SU-DHL-6 (cell line): ENCODE results near the gene NCKAP5.

Source experiments
- H2AFZ ChIP-seq: fragments of 200-600 bp; sonication (generic); 2 replicates; pipeline ENCODE4 v1.6.1; 2014; ENCODE audit warnings: low read depth, mild to moderate bottlenecking, moderate library complexity, mixed read lengths, antibody characterized with exemption, low read length; ENCODE audit not compliant: severe bottlenecking
- H3F3A ChIP-seq: fragments of 200-600 bp; shearing (Covaris generic); 2 replicates; pipeline ENCODE4 v1.6.0; 2016; ENCODE audit warnings: antibody characterized with exemption, mild to moderate bottlenecking; ENCODE audit not compliant: insufficient read depth
- H3K27ac ChIP-seq: fragments of 200-600 bp; sonication (generic); 2 replicates; pipeline ENCODE4 v1.5.1; 2016; ENCODE audit warnings: low read depth, mild to moderate bottlenecking, low read length, moderate library complexity, mixed read lengths
- H3K27me3 ChIP-seq: fragments of 200-600 bp; sonication (generic), shearing (Covaris generic); 2 replicates; pipeline ENCODE4 v1.6.0; 2014; ENCODE audit warnings: mild to moderate bottlenecking, low read length
- H3K36me3 ChIP-seq: fragments of 200-600 bp; sonication (generic); 2 replicates; pipeline ENCODE4 v1.6.1; 2014; ENCODE audit warnings: mild to moderate bottlenecking, low read length, mixed read lengths
- H3K4me2 ChIP-seq: fragments of 300-600, 200-600 bp; shearing (Covaris generic), sonication (generic); 2 replicates; pipeline ENCODE4 v1.6.0; 2014; ENCODE audit warnings: low read length, low read depth, mild to moderate bottlenecking; ENCODE audit not compliant: poor library complexity, severe bottlenecking
- H3K4me3 ChIP-seq: fragments of 200-600 bp; sonication (generic); 2 replicates; pipeline ENCODE4 v1.5.1; 2014; ENCODE audit warnings: antibody characterized with exemption, low read length, mild to moderate bottlenecking, mixed read lengths; ENCODE audit not compliant: insufficient read depth, poor library complexity, severe bottlenecking
- H3K79me2 ChIP-seq: fragments of 200-600 bp; sonication (generic); 2 replicates; pipeline ENCODE4 v1.6.1; 2014; ENCODE audit warnings: mild to moderate bottlenecking, low read length, moderate library complexity; ENCODE audit not compliant: insufficient read depth
- H3K9ac ChIP-seq: fragments of 200-600 bp; sonication (generic); 2 replicates; pipeline ENCODE4 v1.7.0; 2014; ENCODE audit warnings: mild to moderate bottlenecking, low read length
- H3K9me2 ChIP-seq: fragments of 200-600 bp; sonication (generic); replicated peaks from 2 replicates; pipeline ENCODE4 v1.6.1; 2014; ENCODE audit warnings: low read length; ENCODE audit not compliant: insufficient read depth
- H3K9me3 ChIP-seq: fragments of 200-600 bp; sonication (generic); 2 replicates; pipeline ENCODE4 v1.6.1; 2014; ENCODE audit warnings: low read length, mixed read lengths; ENCODE audit not compliant: insufficient read depth
- H4K20me1 ChIP-seq: fragments of 200-600 bp; sonication (generic); 2 replicates; pipeline ENCODE4 v1.6.1; 2014; ENCODE audit warnings: low read depth, mild to moderate bottlenecking, antibody characterized with exemption, low read length, moderate library complexity, mixed read lengths
- EZH2phosphoT487 ChIP-seq: fragments of 200-600 bp; sonication (generic), shearing (Covaris generic); conservative IDR thresholded peaks from 2 replicates; pipeline ENCODE4 v1.6.1; 2018; ENCODE audit warnings: mild to moderate bottlenecking, antibody characterized with exemption, low read length, moderate library complexity, mixed read lengths
- TF ChIP-seq, protein P1 (sequence below): fragments of 200-600 bp; sonication (generic); IDR thresholded peaks from one replicate; pipeline ENCODE4 v1.5.1; 2017; ENCODE audit warnings: antibody characterized with exemption, mild to moderate bottlenecking, low read length, moderate library complexity; ENCODE audit not compliant: insufficient read depth, poor library complexity, severe bottlenecking

The NCKAP5 gene

DNA sequence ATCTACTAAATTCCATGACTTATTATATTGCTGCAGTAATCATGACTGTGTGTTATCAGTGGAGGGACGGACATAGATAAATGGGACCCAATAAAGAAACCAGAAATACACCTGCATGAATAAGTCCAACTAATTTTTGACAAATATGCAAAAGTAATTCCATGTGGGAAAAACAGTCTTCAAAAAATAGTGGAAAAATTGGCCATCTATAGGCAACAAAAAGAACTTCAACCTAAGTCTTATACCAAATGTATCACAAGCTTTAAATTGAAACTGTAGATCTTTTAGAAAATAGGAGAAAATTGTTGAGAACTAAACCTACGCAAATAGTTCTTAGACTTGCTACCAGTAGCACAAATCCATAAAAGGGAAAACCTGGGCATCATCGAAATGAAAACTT is 376.2 kb downstream of the NCKAP5 start:
- no peaks in the 10 kb centered on the region for H3K27me3 ChIP-seq

DNA sequence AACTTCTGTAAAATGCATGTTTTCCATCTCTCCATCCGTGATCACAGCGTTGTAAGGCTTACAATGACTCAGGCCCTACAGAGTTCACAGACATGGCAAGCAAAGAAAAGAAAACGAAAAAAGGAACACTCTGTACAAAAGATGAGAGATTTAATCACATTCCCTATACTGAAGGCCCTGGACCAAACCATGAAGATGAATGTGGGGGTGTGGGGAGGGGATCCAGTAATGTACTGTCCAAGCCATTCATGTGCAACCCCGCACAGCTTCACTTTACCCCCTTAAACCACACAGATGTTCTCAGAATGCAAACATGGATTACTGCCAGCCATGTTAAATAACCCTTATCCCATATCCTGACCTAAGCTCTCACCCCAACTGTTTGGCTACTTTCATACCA is 391.1 kb downstream of the NCKAP5 start:
- Histone ChIP-seq H3K9me2 (no peaks in the 10 kb centered on the region), H4K20me1 (no peaks in the 10 kb centered on the region), H3K4me2 (no peak overlapping the region), H3K79me2 (no peaks in the 10 kb centered on the region), H3K36me3 (no peaks in the 10 kb centered on the region), H3F3A (no peaks in the 10 kb centered on the region), H3K27me3 (no peaks in the 10 kb centered on the region), H3K9me3 (no peaks in the 10 kb centered on the region), H3K9ac (no peak overlapping the region), H3K27ac (no peak overlapping the region), H3K4me3 (no peak overlapping the region), H2AFZ (no peak overlapping the region)
- TF ChIP-seq EZH2phosphoT487, result no peak
- TF ChIP-seq, protein P1, sequence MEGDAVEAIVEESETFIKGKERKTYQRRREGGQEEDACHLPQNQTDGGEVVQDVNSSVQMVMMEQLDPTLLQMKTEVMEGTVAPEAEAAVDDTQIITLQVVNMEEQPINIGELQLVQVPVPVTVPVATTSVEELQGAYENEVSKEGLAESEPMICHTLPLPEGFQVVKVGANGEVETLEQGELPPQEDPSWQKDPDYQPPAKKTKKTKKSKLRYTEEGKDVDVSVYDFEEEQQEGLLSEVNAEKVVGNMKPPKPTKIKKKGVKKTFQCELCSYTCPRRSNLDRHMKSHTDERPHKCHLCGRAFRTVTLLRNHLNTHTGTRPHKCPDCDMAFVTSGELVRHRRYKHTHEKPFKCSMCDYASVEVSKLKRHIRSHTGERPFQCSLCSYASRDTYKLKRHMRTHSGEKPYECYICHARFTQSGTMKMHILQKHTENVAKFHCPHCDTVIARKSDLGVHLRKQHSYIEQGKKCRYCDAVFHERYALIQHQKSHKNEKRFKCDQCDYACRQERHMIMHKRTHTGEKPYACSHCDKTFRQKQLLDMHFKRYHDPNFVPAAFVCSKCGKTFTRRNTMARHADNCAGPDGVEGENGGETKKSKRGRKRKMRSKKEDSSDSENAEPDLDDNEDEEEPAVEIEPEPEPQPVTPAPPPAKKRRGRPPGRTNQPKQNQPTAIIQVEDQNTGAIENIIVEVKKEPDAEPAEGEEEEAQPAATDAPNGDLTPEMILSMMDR, result no peak

More for the DNA sequence above, 376.2 kb downstream of the NCKAP5 start:
- Histone ChIP-seq H4K20me1 (no peaks in the 10 kb centered on the region), H3K27ac (no peak overlapping the region), H3K79me2 (no peaks in the 10 kb centered on the region), H3K9ac (no peak overlapping the region), H3K4me3 (no peak overlapping the region), H3F3A (no peaks in the 10 kb centered on the region), H3K9me3 (no peaks in the 10 kb centered on the region), H3K36me3 (no peaks in the 10 kb centered on the region), H2AFZ (no peak overlapping the region), H3K9me2 (no peaks in the 10 kb centered on the region), H3K4me2 (no peak overlapping the region)
- TF ChIP-seq, protein P1, result no peak
- TF ChIP-seq EZH2phosphoT487, result no peak

DNA sequence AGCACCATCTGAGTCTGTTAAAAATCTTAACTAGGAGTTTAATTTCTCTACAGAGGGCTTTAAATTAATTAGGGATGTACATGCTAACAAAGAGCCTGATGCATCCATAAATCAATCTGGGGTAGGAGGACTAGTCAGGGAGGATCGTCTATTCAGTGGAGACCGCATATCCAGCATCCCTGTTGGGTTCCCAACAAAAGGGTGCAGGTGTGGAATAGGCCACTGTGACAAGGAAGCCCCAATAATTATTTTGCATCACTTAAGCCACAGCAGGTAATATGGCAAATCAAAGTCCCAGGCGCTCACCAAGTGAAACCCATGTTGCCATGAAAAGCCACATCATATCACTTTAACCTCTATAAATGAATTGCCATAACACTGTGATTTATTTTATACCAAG is 392.3 kb downstream of the NCKAP5 start:
- Histone ChIP-seq H2AFZ (no peak overlapping the region), H3K79me2 (no peaks in the 10 kb centered on the region), H3K36me3 (no peaks in the 10 kb centered on the region), H4K20me1 (no peaks in the 10 kb centered on the region), H3K27ac (no peak overlapping the region), H3K9ac (no peak overlapping the region), H3F3A (no peaks in the 10 kb centered on the region), H3K9me2 (no peaks in the 10 kb centered on the region), H3K4me3 (no peak overlapping the region), H3K9me3 (no peaks in the 10 kb centered on the region), H3K4me2 (no peak overlapping the region), H3K27me3 (no peaks in the 10 kb centered on the region)
- TF ChIP-seq, protein P1, result no peak
- no peak for TF ChIP-seq EZH2phosphoT487

DNA sequence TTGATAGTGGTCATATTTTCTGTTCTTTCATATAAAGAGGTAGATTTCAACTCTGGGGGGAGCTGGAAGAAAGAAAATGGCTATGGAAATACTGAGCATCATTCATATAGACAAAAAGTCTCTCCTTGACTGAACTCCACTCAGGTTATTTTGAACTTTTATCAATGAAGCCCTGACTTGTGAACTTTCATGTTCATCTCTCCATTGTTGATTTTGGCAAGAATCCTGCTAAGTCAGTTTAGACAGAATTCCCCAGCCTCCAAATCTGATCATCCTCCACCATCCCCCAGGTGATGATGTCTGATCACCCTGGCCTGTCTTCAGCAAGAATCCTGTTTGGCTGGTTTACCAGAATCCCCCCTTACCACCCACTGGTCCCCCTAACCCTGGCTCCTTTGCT is 395.0 kb downstream of the NCKAP5 start:
- Histone ChIP-seq H3K79me2 (no peaks in the 10 kb centered on the region), H3K27me3 (no peaks in the 10 kb centered on the region), H3K9me3 (no peaks in the 10 kb centered on the region), H3F3A (no peaks in the 10 kb centered on the region), H3K4me2 (no peak overlapping the region), H3K9ac (no peak overlapping the region), H3K27ac (no peak overlapping the region), H3K9me2 (no peaks in the 10 kb centered on the region), H2AFZ (no peak overlapping the region), H3K36me3 (no peaks in the 10 kb centered on the region), H4K20me1 (no peaks in the 10 kb centered on the region), H3K4me3 (no peak overlapping the region)
- TF ChIP-seq EZH2phosphoT487, result no peak
- TF ChIP-seq, protein P1, result no peak
